Measurements from ENCODE around the gene RBX1.
"Not testable (repeated sequence)": the region's sequence is repeated elsewhere in the genome, so short reads cannot be mapped to it uniquely, and the experiment has no call there.

Gene RBX1

GRCh38 chr22:40973144-40973543, 22.0 kb downstream of the RBX1 start:
- no peak for FAIRE-seq

- FAIRE-seq = no peak
Measured at GRCh38 chr22:40975366-40975765, 24.2 kb downstream of the RBX1 start.

GRCh38 chr22:40976866-40977700, 25.9 kb downstream of the RBX1 start:
- no peak for FAIRE-seq

GRCh38 chr22:40979198-40979597, 28.0 kb downstream of the RBX1 start:
- no peak for FAIRE-seq

- no peak for FAIRE-seq
Measured at GRCh38 chr22:40979871-40980270, 28.7 kb downstream of the RBX1 start.

- no peak for FAIRE-seq
Measured at GRCh38 chr22:40982482-40983385, 31.6 kb downstream of the RBX1 start.

- FAIRE-seq = no peak
Measured at GRCh38 chr22:40991298-40991697, 40.1 kb downstream of the RBX1 start.

GRCh38 chr22:40995821-40996220, 44.6 kb downstream of the RBX1 start:
- no peak for FAIRE-seq

GRCh38 chr22:40997520-40997919, 46.3 kb downstream of the RBX1 start:
- FAIRE-seq = no peak

- no peak for FAIRE-seq
Measured at GRCh38 chr22:41000040-41000565, 48.9 kb downstream of the RBX1 start.

GRCh38 chr22:41000941-41001721, 50.0 kb downstream of the RBX1 start:
- FAIRE-seq = no peak

- no peak for FAIRE-seq
Measured at GRCh38 chr22:41001722-41002122, 50.5 kb downstream of the RBX1 start.

GRCh38 chr22:41002386-41002785, 51.2 kb downstream of the RBX1 start:
- FAIRE-seq = not testable (repeated sequence)

GRCh38 chr22:41003066-41003465, 51.9 kb downstream of the RBX1 start:
- FAIRE-seq = no peak

- FAIRE-seq = no peak
Measured at GRCh38 chr22:41003976-41004375, 52.8 kb downstream of the RBX1 start.

GRCh38 chr22:41009222-41009948, 58.2 kb downstream of the RBX1 start:
- FAIRE-seq = no peak

- no peak for FAIRE-seq
Measured at GRCh38 chr22:41015003-41015402, 63.8 kb downstream of the RBX1 start.

GRCh38 chr22:41021061-41021612, 70.0 kb downstream of the RBX1 start:
- FAIRE-seq = no peak

- no peak for FAIRE-seq
Measured at GRCh38 chr22:41021613-41022454, 70.7 kb downstream of the RBX1 start.

GRCh38 chr22:41022470-41023298, 71.5 kb downstream of the RBX1 start:
- no peak for FAIRE-seq
